Adrenal gland (tissue), 12 donors: ENCODE data around the gene ZFHX3. TPM values are rescaled to one million over a fixed set of nuclear protein-coding genes. Genes with fewer than 3 reads are reported as not detected.

ENCODE experiments used
- DNase-seq, 7 donors: peaks; one replicate each; pipeline ENCODE4 v3.0.0-alpha.2; 2019 to 2020
- H3K27ac ChIP-seq, 5 donors: fragments of 200-600 bp; sonication (generic) in 4 of 5; 1 replicate in 3 of 5; 2 replicates in 2 of 5; pipeline versions ENCODE4 v1.5.1 to v1.8.0; 2016 to 2020; ENCODE audit warnings: mild to moderate bottlenecking in 1 of 5
- H3K27me3 ChIP-seq: fragments of 200-600 bp; 2 replicates; pipeline ENCODE4 v1.8.0; 2021
- H3K36me3 ChIP-seq, 2 donors: fragments of 200-600 bp; replicated peaks in 1 of 2; 1 replicate in 1 of 2; 2 replicates in 1 of 2; pipeline versions ENCODE4 v1.5.1 to v1.8.0; 2018 to 2022
- H3K4me1 ChIP-seq, 2 donors: fragments of 200-600 bp; replicated peaks in 1 of 2; 1 replicate in 1 of 2; 2 replicates in 1 of 2; pipeline versions ENCODE4 v1.5.1 to v1.8.0; 2018 to 2021
- H3K4me3 ChIP-seq, 4 donors: fragments of 200-600 bp; sonication (generic) in 3 of 4; one replicate each; pipeline ENCODE4 v1.5.1; 2016 to 2018
- H3K9me3 ChIP-seq, 3 donors: fragments of 200-600 bp; sonication (generic) in 1 of 3; replicated peaks in 1 of 3; 1 replicate in 2 of 3; 2 replicates in 1 of 3; pipeline versions ENCODE4 v1.5.1 to v1.8.0; 2016 to 2021
- POLR2A ChIP-seq, 2 donors: fragments of 450-650 bp; IDR thresholded peaks; one replicate each; pipeline ENCODE4 v1.6.1; 2017; ENCODE audit warnings: antibody characterized with exemption in 2 of 2, mild to moderate bottlenecking in 2 of 2, moderate library complexity in 1 of 2
- WGBS, 4 donors: extraction: QIAGEN DNeasy Blood & Tissue Kit in 2 of 4; methylation state at CpG; one replicate each; pipeline versions ENCODE4 v1.1.5 to v1.1.7; 2013 to 2017; 5-methylcytosine and 5-hydroxymethylcytosine counted together
- intact Hi-C, 2 donors: fragments of 100-400 bp; cut with DNase I; formaldehyde crosslinking; loops; one replicate each; pipeline versions ENCODE4 v1.14.1 to v1.15.0; 2022 to 2023
- polyA plus RNA-seq, 3 donors: library from polyadenylated mRNA; stranded (reverse); fragments of 200-250 nt in 2 of 3; fragments of 350-450 nt in 1 of 3; fragmentation: Illumina TruSeq in 1 of 3; extraction: RNeasy Lipid Tissue Mini Kit (QIAGEN cat#74804) in 1 of 3; gene quantifications; one replicate each; pipeline ENCODE4 v1.2.3, GENCODE V29; 2013 to 2014
- total RNA-seq, 9 donors: library from RNA; depleted of rRNA in 4 of 9; stranded (reverse); fragments of >200 nt in 4 of 9; fragments of 120-200 nt in 1 of 9; fragmentation: NEBNext Ultra II Directional in 1 of 9; extraction: Animal tissue kit (Norgen Biotek cat#: 25700) in 1 of 9; gene quantifications; one replicate each; pipeline versions ENCODE4 v1.1.0 to v1.2.4, GENCODE V29; 2013 to 2023
- TF ChIP-seq, protein P1 (sequence below), 6 experiments: fragments of 450-650 bp in 4 of 6; fragments of 200-600 bp in 2 of 6; sonication (generic) in 1 of 6; IDR thresholded peaks; 1 replicate in 5 of 6; 2 replicates in 1 of 6; pipeline versions ENCODE4 v1.5.1 to v1.8.0; 2016 to 2021; ENCODE audit warnings: antibody characterized with exemption in 6 of 6, mild to moderate bottlenecking in 2 of 6, moderate library complexity in 1 of 6
- donor health status: healthy with polysubstance abuse.
- donor health status: Bipolar disorder and iron deficiency.
- donor health status: DM: yes; HTN: yes; CAD: no.
- donor health status: DM: no; HTN: no; CAD: no.
- donor health status: DM: no; HTN: no; CAD: no.
- donor health status: DM: yes; HTN: yes; CAD: no.

Gene ZFHX3
- total and polyA plus RNA-seq, 12 donors, result 2.4 to 31.6 (median 19.3) TPM

DNA sequence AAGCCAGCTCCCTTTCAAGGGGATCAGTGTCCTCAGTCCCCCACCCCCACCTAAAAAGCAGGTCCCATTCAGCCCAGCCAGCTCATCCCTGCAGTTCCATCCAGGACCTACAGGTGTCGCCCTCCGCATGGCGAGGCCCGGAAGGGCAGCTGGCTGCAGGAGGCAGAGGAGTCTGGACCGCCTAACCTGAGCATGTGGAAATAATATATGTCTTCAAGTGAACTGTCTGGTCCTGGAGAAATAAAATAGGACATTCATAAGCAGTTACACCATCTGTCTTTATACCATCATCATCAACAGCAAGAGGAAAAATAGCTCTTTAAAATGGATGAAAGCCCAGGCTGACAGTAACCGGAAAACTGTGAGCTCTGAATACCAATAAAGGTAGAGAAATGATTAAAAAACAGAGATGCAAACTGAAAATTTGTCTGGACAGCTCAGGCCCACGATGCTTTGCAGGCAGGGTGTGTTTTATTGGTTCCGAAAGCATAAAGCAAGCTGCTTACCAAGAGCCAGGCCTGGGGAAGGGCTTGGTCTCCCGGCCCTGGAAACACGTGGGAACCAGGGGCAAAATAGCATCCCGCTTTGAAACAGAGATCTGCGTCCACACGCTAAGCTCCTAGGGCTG is 215.2 kb downstream of the ZFHX3 start:
- intact Hi-C loops, result loop anchor here (10.0 kb wide), 2 partner anchors 212 to 362 kb away; partner anchors contain the start of gene ZFHX3 (in 2 of the 2)
- Histone ChIP-seq H3K27ac (peak overlapping the region in 1 of 5 donors; percentile 47), H3K36me3 (peaks cover 0 to 5% of the 10 kb centered on the region in 2 donors), H3K4me3 (no peak overlapping the region), H3K9me3 (no peaks in the 10 kb centered on the region), H3K27me3 (no peaks in the 10 kb centered on the region), H3K4me1 (peaks cover 10 to 17% of the 10 kb centered on the region in 2 donors)
- DNase-seq, result peak; percentile 79 to 93 (median 89)
- no peak for TF ChIP-seq POLR2A (IDR thresholded peaks at IDR 0.05)
- TF ChIP-seq, protein P1, sequence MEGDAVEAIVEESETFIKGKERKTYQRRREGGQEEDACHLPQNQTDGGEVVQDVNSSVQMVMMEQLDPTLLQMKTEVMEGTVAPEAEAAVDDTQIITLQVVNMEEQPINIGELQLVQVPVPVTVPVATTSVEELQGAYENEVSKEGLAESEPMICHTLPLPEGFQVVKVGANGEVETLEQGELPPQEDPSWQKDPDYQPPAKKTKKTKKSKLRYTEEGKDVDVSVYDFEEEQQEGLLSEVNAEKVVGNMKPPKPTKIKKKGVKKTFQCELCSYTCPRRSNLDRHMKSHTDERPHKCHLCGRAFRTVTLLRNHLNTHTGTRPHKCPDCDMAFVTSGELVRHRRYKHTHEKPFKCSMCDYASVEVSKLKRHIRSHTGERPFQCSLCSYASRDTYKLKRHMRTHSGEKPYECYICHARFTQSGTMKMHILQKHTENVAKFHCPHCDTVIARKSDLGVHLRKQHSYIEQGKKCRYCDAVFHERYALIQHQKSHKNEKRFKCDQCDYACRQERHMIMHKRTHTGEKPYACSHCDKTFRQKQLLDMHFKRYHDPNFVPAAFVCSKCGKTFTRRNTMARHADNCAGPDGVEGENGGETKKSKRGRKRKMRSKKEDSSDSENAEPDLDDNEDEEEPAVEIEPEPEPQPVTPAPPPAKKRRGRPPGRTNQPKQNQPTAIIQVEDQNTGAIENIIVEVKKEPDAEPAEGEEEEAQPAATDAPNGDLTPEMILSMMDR (IDR thresholded peaks at IDR 0.05), result peak; percentile 92 to 100 (median 96)
- 47 to 51% (median 47%) methylated on average over 12 to 13 of the region's 13 CpGs for WGBS, 4 donors

DNA sequence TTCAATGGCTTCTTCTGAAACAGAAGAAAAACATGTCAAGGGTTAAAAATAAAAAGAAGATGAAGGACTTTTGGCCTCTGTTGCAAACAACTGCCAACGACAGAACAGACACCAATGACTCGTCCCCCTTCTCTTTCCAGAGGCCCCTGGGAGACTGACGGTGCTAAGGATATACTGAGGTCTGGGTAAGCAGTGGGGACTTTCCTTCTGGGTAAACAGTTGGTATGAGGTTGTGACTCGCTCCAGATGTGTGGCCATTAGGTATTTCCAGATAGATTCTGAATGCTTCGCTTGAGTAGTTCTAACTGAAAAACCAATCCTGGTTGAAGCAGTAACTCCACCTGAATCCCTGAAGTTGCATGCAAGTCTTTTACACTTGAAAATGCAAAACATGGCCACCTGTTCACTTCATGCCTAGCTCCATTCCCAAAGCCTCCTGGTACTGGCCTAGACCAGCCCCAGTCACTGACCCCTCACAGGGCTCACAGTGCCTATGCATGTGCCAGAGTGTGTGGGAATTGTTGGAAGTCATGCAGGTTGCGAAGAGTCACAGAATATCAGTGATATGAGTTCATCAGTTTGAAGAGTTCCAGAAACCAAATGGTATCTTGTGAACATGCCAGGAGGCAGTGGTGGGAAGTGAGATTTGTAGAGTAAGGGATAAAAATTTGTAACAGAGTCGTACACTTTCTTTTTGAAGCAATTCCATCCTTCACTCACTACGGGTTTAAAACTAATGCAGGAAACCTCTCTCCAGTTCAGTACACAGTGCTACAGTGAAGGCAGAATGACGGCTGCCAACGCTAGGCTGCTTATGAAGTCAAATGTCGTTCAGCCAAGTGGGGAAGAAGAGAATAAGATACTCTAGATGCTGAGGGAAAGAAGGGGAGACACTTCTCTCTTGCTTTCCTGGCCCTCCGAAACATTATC is 217.8 kb downstream of the ZFHX3 start:
- peaks cover 0 to 5% of the 10 kb centered on the region in 2 donors for H3K36me3 ChIP-seq
- no peak for DNase-seq
- 80 to 84% (median 82%) methylated on average over 12 of the region's 12 CpGs for WGBS, 4 donors
- H3K27ac ChIP-seq, result no peak overlapping the region
- no peak overlapping the region for H3K4me3 ChIP-seq
- no peaks in the 10 kb centered on the region for H3K9me3 ChIP-seq
- no peaks in the 10 kb centered on the region for H3K27me3 ChIP-seq
- intact Hi-C loops, result loop anchor here (10.0 kb wide), 2 partner anchors 215 to 365 kb away; partner anchors contain the start of gene ZFHX3 (in 2 of the 2)
- TF ChIP-seq POLR2A (IDR thresholded peaks at IDR 0.05), result no peak
- TF ChIP-seq, protein P1 (IDR thresholded peaks at IDR 0.05), result no peak
- peaks cover 10 to 17% of the 10 kb centered on the region in 2 donors for H3K4me1 ChIP-seq

DNA sequence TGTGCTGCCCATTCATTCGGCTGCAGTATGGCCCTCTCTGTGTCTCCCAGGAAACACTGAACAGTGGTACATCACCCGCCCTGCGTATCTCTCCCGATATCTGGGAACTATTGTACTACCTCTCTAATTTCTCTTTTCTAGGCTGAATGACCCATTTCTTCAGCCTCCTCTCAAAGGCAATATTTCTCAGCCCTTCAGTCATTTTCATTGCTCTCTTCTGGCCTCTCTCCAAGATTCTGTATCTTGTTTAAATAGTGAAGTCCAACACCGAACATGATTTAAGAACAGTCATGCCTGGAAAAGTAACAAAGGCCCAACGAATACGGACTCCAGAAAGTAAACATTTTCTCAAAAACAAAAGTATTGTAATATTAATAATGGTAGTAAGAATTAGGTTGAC is 220.1 kb downstream of the ZFHX3 start:
- no peak overlapping the region for H3K27ac ChIP-seq
- no peak for DNase-seq
- no peaks in the 10 kb centered on the region for H3K27me3 ChIP-seq
- no peak overlapping the region for H3K4me3 ChIP-seq
- no peaks in the 10 kb centered on the region for H3K9me3 ChIP-seq
- intact Hi-C loops, result no loop called here
- H3K36me3 ChIP-seq, result peaks cover 0 to 5% of the 10 kb centered on the region in 2 donors
- TF ChIP-seq, protein P1 (IDR thresholded peaks at IDR 0.05), result no peak
- no peak for TF ChIP-seq POLR2A (IDR thresholded peaks at IDR 0.05)
- 61 to 68% (median 64%) methylated on average over 7 of the region's 7 CpGs for WGBS, 4 donors
- peaks cover 10 to 21% of the 10 kb centered on the region in 2 donors for H3K4me1 ChIP-seq
